Heart left ventricle (tissue), 13 donors: ENCODE results near the gene GAD2.

Experiments
- CTCF ChIP-seq, 12 donors: fragments of 200-600 bp; sonication (generic) in 4 of 12; IDR thresholded peaks; one replicate each; pipeline versions ENCODE4 v1.5.0 to v1.8.0; 2018 to 2022; ENCODE audit warnings: antibody characterized with exemption in 12 of 12, mild to moderate bottlenecking in 5 of 12
- POLR2A ChIP-seq, 2 donors: fragments of 450-650 bp; IDR thresholded peaks; one replicate each; pipeline ENCODE4 v1.6.1; 2017; ENCODE audit warnings: antibody characterized with exemption in 2 of 2, mild to moderate bottlenecking in 2 of 2, moderate library complexity in 2 of 2
- donor health status: ischemic (EF 13 %, LVEDD 7.1; RV severe dilation, severe dysfunction).
- donor health status: DM: no; HTN: yes; CAD: no.
- donor health status: DM: no; HTN: no; CAD: no.
- donor health status: ischemic (EF 25% LVEDD 6.9; RV normal size, moderate dysfunction).
- donor health status: ischemic (EF 25% LVEDD 5.7; RV mildly dilated, moderate dysfunction).
- donor health status: ischemic (EF 35%, LVEDD 5.7; RV mildly dilated, moderate dysfunction).
- donor health status: nonischemic (EF 11% LVEDD 7.7; RV severe dilation, severe dysfunction).
- donor health status: DM: yes; HTN: yes; CAD: no.
- donor health status: PGD.
- donor health status: ischemic (EF 29% LVEDD 5.4; RV normal size, mild dysfunction).
- donor health status: nonischemic (EF 23%, LVEDD 6.1; RV moderate dilation, normal function).

- no peak for TF ChIP-seq CTCF (IDR thresholded peaks at IDR 0.05)
- TF ChIP-seq POLR2A (IDR thresholded peaks at IDR 0.05), result no peak
These were observed 1.1 kb upstream of the GAD2 start for GRCh38 chr10:26215396-26215934.
